BJ (cell line): ENCODE results near the gene GARIN5A. TPM values are rescaled to one million over a fixed set of nuclear protein-coding genes. Genes with fewer than 3 reads are reported as not detected.

Experiments
- CTCF ChIA-PET: fragments of 350-600 bp; formaldehyde crosslinking; extraction: SDS; loops from one replicate; lab custom pipeline; 2021; ENCODE audit warnings: antibody characterized with exemption, inconsistent platforms; lab: Yijun Ruan, JAX
- POLR2A ChIA-PET: fragments of 300-600 bp; sonication (Branson Sonifier 250); formaldehyde crosslinking; extraction: SDS; loops from one replicate; lab custom pipeline; 2021; ENCODE audit warnings: antibody characterized with exemption; lab: Charles Lee
- DNase-seq: peaks from one replicate; pipeline ENCODE4 v3.0.0-alpha.2; 2011; ENCODE audit warnings: low read depth
- H3K27me3 ChIP-seq: 2 replicates; pipeline ENCODE4 v1.6.0; 2011; ENCODE audit warnings: low read length; ENCODE audit not compliant: control insufficient read depth, insufficient read depth
- H3K36me3 ChIP-seq: 2 replicates; pipeline ENCODE4 v1.5.1; 2011; ENCODE audit warnings: low read length; ENCODE audit not compliant: control insufficient read depth, insufficient read depth
- H3K4me3 ChIP-seq: 2 replicates; pipeline ENCODE4 v1.5.1; 2011; ENCODE audit warnings: low read depth, mild to moderate bottlenecking, control low read depth, low read length
- CTCF ChIP-seq: IDR thresholded peaks from 2 replicates; pipeline ENCODE4 v1.5.1; 2011; ENCODE audit warnings: low read depth, mild to moderate bottlenecking, control low read depth, inconsistent platforms, low read length, moderate library complexity; ENCODE audit not compliant: insufficient read depth
- polyA plus RNA-seq: library from polyadenylated mRNA; depleted of rRNA; stranded (reverse); fragments of >200 nt; gene quantifications from 2 replicates; pipeline ENCODE4 v1.2.3, GENCODE V29; 2011

GARIN5A gene
- polyA plus RNA-seq, 1 experiment, result 0.56 TPM

- TF ChIP-seq CTCF, result 0 out of 2 replicates have a peak, but pooled peaks have one; percentile 6
- CTCF ChIA-PET, result interaction anchor here (1.3 kb wide), 1 partner anchor 19 kb away, joined by 4 read pairs; no protein-coding TSS in a partner anchor
- POLR2A ChIA-PET, result no interaction called here
- no peak overlapping the region for H3K4me3 ChIP-seq
- no peak for DNase-seq
- no peaks in the 10 kb centered on the region for H3K36me3 ChIP-seq
- H3K27me3 ChIP-seq, result no peaks in the 10 kb centered on the region
These were observed 41.7 kb upstream of the GARIN5A start for GRCh38 chr19:50518091-50519005.

GRCh38 chr19:50517704-50518075 lies 41.0 kb upstream of the GARIN5A start:
- no peak overlapping the region for H3K4me3 ChIP-seq
- no peak for DNase-seq
- POLR2A ChIA-PET, result no interaction called here
- CTCF ChIA-PET, result interaction anchor here (1.3 kb wide), 1 partner anchor 20 kb away, joined by 4 read pairs; no protein-coding TSS in a partner anchor
- TF ChIP-seq CTCF, result no peak
- no peaks in the 10 kb centered on the region for H3K36me3 ChIP-seq
- no peaks in the 10 kb centered on the region for H3K27me3 ChIP-seq

DNA sequence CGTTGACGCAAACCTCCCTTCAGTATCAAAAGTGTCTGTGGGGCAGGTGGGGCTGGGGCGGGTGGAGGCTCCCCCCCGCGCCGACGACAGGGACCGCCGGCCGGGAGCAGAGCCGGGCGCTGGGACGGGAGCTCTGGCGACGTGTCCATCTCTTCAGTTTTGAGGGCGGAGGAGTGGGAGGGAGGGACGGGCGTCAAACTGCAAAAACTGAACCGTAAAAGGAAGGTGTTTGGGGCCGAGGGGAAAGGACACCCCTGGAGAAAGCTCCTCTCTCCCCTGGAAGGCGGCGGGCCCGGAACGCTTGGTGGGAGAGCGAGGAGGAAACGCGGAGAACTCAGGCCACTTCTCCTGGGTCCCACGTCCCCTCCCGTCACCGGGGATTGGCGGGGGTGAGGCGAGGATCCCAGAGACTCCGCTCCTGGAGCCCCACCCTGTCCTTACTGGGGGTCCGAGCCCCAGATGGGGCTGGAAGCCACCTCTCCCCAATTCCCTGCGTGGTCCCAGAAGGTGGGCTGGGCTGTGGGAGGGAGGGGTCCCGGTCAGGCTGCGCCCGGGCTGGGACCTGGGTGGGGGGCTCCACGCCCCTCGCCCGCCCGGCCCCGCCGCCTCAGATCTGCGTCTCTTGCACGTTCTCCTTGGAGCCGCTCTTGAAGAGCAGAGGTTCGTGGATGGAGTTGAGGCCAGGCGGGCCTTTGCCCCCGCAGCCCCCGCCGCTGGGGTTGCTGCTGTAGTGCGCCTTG lies 40.5 kb upstream of the GARIN5A start:
- ChIA-PET POLR2A (no interaction called here), CTCF (no interaction called here)
- TF ChIP-seq CTCF, result no peak
- Histone ChIP-seq H3K4me3 (no peak overlapping the region), H3K36me3 (no peaks in the 10 kb centered on the region), H3K27me3 (no peaks in the 10 kb centered on the region)
- DNase-seq, result no peak

GRCh38 chr19:50516456-50516855 lies 39.8 kb upstream of the GARIN5A start:
- no peak for DNase-seq
- POLR2A ChIA-PET, result no interaction called here
- CTCF ChIA-PET, result no interaction called here
- H3K27me3 ChIP-seq, result no peaks in the 10 kb centered on the region
- no peak for TF ChIP-seq CTCF
- H3K4me3 ChIP-seq, result no peak overlapping the region
- H3K36me3 ChIP-seq, result no peaks in the 10 kb centered on the region

DNA sequence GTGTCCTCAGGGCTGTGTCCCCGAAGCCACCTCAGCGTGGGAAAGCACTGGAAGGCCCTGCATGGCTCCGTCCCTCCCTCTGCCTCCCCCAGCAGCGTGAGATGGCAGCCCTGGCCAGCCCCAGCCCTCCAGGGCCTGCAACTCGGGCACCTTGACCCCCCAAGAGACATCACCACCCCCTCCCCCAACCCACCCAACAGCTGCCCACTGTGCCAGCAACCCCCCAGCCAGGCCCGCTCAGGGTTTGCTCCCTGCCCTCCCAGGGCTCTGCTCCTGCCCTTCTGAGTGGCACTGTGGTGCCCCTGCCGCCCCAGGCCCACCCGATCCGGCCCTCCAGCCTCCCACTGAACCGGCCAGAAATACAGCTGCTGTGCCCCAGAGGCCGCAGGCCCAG lies 38.5 kb upstream of the GARIN5A start:
- Histone ChIP-seq H3K27me3 (no peaks in the 10 kb centered on the region), H3K4me3 (no peak overlapping the region), H3K36me3 (no peaks in the 10 kb centered on the region)
- DNase-seq, result no peak
- TF ChIP-seq CTCF, result no peak
- ChIA-PET POLR2A (no interaction called here), CTCF (no interaction called here)
